ENCODE results near the gene CDH13. TPM values are rescaled to one million over a fixed set of nuclear protein-coding genes. Genes with fewer than 3 reads are reported as not detected.

Gene CDH13
- total RNA-seq, 3 donors from 2014 or later, result not detected

DNA sequence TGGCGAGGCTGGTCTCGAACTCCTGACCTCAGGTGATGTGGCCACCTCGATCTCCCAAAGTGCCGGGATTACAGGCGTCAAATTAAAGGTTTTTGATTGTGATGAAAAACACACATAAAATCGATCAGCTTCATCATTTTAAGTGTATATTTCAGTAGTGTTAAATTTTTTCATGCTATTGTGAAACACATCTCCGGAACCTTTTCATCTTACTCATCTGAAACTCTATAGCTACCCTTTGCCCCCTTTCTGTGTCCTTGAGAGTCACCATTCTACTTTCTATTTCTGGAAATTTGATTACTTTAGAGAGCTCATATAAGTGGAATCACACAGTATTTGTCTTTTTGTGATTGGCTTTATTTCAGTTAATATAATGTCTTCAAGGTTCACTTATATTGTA lies 702.7 kb downstream of the CDH13 start:
- no peak for ATAC-seq
- DNase-seq, result no peak
- no peaks in the 10 kb centered on the region for H3K36me3 Mint-ChIP-seq (ENCODE audit: insufficient read depth)
- H3K9me3 Mint-ChIP-seq, result no peaks in the 10 kb centered on the region
- no peak overlapping the region for H3K4me3 Mint-ChIP-seq
- no peaks in the 10 kb centered on the region for H3K4me1 Mint-ChIP-seq (ENCODE audit: low read depth)
- H3K27me3 Mint-ChIP-seq (ENCODE audit: low read depth), result no peaks in the 10 kb centered on the region

DNA sequence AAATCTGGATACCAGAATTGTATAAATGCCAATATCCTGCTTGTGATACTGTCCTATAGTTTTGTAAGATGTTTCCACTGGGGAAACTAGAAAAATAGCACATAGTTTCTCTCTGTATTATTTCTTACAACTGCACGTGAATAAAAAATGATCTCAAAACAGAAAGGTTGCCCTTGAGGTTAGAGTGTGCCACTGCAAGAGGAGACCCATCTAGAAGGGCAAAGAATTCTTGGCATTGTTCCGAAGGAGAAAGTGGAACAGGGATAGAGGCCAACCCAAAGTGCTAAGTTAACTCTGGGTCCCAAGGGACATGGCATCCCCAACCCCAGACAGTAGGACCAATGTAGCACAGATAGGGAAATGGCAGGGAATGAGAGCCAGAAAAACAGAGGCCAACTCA lies 703.5 kb downstream of the CDH13 start:
- H3K27me3 Mint-ChIP-seq (ENCODE audit: low read depth), result no peaks in the 10 kb centered on the region
- no peaks in the 10 kb centered on the region for H3K4me1 Mint-ChIP-seq (ENCODE audit: low read depth)
- no peak for ATAC-seq
- no peak for DNase-seq
- no peak overlapping the region for H3K4me3 Mint-ChIP-seq
- H3K9me3 Mint-ChIP-seq, result no peaks in the 10 kb centered on the region
- H3K36me3 Mint-ChIP-seq (ENCODE audit: insufficient read depth), result no peaks in the 10 kb centered on the region

DNA sequence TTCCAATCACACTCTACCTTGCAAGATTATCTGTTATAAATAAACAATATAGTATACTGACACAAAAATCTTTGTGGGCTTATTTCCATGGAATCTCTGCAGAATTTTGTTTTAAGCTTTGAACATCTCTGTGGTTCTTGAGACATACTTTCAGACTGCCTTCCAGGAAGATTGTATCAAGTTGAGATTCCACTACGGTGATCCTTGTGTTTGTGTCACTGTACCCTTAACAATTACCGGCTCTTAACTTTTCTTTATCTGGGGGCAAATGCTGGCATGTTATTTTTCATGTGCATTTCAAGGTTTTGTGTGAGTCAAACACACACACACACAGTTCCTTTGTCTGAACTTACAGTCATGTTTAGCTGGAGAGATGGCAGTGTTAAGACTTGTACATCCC lies 708.3 kb downstream of the CDH13 start:
- Mint-ChIP-seq H3K9me3 (no peaks in the 10 kb centered on the region), H3K36me3 (ENCODE audit: insufficient read depth) (no peaks in the 10 kb centered on the region), H3K4me3 (no peak overlapping the region), H3K27me3 (ENCODE audit: low read depth) (no peaks in the 10 kb centered on the region), H3K4me1 (ENCODE audit: low read depth) (no peaks in the 10 kb centered on the region)
- DNase-seq (no peak), ATAC-seq (no peak)

DNA sequence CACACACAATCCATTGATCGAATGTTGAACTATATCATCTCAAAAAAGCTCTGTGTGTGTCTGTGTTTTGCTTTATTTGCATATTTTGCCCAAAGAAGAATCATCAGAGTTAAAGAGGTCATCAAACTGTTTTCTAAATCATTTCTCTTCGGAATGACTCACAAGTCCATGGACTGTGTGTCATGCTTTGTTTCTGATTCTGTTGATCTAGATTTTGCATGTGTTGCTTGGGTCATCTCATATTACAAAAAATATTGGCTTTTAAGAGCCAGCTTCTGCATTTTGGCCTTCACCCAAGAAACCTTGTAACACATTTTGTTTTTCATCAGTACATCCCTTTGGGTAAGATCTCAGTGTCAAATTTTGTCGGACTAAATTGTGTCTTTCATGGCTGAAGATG lies 709.8 kb downstream of the CDH13 start:
- Mint-ChIP-seq H3K27me3 (ENCODE audit: low read depth) (no peaks in the 10 kb centered on the region), H3K4me1 (ENCODE audit: low read depth) (no peaks in the 10 kb centered on the region), H3K36me3 (ENCODE audit: insufficient read depth) (no peaks in the 10 kb centered on the region), H3K9me3 (no peaks in the 10 kb centered on the region), H3K4me3 (no peak overlapping the region)
- ATAC-seq (no peak), DNase-seq (no peak)

DNA sequence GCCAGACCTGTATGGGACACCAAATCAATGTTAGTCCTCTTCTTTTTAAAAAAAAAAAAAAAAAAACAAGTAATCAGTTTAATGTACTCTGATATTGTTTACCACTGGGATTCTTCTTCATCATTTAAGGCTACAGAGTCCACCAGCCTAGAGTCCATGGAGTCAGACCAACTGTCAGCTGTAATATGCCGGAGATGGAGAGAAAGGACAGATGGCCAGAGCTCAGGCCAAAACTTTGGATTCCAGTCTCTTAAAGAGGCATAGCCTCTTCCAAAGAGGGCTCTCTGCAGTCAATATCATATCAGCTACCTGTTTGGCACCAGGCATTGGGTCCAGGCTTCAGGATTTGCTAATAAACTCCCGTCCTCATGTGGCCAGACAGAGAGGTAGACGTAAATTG lies 711.4 kb downstream of the CDH13 start:
- Mint-ChIP-seq H3K4me3 (no peak overlapping the region), H3K36me3 (ENCODE audit: insufficient read depth) (no peaks in the 10 kb centered on the region), H3K4me1 (ENCODE audit: low read depth) (no peaks in the 10 kb centered on the region), H3K27me3 (ENCODE audit: low read depth) (no peaks in the 10 kb centered on the region), H3K9me3 (no peaks in the 10 kb centered on the region)
- no peak for DNase-seq
- ATAC-seq, result no peak

DNA sequence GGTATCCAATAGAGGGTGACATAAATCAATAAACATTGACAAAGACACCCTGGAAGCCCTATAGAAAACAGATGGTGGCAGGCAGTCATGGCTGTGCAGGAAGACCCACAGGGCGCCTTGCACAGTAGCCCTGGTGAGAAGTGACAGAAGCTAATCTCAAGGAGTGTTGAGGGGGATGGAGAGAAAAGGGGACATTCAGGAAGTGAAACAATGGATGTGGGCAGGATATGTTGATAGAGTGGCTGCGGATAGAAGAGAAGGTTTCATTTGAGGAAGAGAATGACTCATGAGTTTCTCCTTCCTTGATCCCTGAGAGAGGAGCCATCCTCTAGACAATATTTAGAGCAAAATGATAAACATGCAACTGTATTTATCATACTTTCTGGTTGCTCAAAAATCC lies 712.2 kb downstream of the CDH13 start:
- H3K4me3 Mint-ChIP-seq, result no peak overlapping the region
- DNase-seq, result no peak
- H3K4me1 Mint-ChIP-seq (ENCODE audit: low read depth), result no peaks in the 10 kb centered on the region
- no peaks in the 10 kb centered on the region for H3K27me3 Mint-ChIP-seq (ENCODE audit: low read depth)
- ATAC-seq, result no peak
- H3K9me3 Mint-ChIP-seq, result no peaks in the 10 kb centered on the region
- no peaks in the 10 kb centered on the region for H3K36me3 Mint-ChIP-seq (ENCODE audit: insufficient read depth)

DNA sequence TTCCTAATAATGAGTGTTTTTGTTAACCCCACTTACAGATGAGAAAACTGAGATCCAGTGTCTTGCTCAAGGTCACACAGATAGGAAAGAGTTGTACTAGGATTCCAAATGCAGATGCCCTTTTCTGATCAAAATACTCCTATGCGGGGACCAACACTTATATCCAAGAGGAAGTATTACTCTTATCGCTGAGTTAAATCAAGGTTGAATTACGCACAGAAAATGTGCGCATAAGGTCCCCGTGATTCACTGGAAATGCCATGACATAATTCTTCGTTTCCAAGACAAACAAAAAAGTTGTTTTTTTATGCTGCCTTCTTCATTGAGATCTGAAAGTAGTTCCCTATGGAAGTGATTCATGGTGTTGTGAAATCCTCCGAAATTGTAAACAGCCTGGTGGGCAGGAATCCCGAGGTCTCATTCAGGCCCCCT lies 717.2 kb downstream of the CDH13 start:
- ATAC-seq (no peak), DNase-seq (no peak)
- Mint-ChIP-seq H3K27me3 (ENCODE audit: low read depth) (no peaks in the 10 kb centered on the region), H3K4me3 (no peak overlapping the region), H3K4me1 (ENCODE audit: low read depth) (no peaks in the 10 kb centered on the region), H3K36me3 (ENCODE audit: insufficient read depth) (no peaks in the 10 kb centered on the region), H3K9me3 (no peaks in the 10 kb centered on the region)

DNA sequence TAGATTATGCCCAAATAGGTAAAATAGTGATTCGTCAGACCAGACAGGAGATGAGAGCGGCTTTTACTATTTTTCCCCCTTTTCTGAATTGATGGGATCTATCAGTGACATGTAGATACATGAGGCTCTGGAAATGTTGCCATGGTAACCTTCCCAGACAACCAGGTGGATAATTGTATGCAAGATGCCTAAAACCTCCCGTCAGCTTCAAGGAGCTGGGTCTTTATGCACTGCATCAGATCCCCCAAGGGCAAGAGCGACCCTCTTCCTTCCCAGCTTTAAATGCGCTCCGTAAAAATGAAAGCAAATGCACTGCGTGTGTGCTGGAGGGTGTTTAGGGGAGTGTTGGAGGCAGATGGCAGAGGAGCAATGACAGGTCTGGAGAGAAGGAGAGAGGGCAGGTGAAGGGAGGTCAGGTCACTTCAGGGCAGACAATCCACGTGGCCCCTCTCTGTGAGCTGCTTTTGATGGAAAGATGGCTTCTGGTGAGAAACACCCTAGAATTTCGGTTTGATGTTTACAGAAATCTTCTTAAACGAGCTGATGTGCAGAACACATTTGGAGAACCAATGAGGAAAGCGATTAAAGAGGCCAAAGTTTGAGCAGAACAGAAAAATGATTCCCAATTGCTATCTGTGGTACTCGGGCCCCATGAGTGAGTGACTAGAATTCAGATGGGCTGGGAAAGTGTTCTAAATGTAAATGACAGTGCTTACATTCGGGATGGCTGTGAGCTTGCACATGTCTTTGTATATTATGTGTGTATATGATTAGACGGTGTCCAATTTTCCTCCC lies 719.3 kb downstream of the CDH13 start:
- Mint-ChIP-seq H3K4me3 (no peak overlapping the region), H3K36me3 (ENCODE audit: insufficient read depth) (no peaks in the 10 kb centered on the region), H3K4me1 (ENCODE audit: low read depth) (no peaks in the 10 kb centered on the region), H3K27me3 (ENCODE audit: low read depth) (no peaks in the 10 kb centered on the region), H3K9me3 (no peaks in the 10 kb centered on the region)
- ATAC-seq (no peak), DNase-seq (no peak)

DNA sequence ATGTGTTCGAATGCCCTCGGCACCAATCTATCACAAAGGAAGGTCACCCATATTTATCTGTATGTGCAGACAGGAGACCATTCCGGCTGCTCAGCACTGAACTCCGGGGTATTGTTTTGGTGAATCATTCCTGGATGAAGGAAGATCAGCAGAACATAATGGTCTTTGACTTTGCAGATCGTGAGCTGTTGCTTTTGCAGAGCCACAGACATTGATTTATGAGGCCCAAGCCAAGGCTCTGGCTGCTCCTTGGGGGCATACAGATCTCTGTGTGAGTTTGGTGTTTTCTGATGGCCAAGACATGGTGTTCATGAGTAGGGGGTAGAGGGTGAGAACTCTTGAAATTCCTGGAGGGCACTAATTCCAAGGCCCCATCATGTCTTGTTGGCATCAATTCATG lies 722.2 kb downstream of the CDH13 start:
- Mint-ChIP-seq H3K36me3 (ENCODE audit: insufficient read depth) (no peaks in the 10 kb centered on the region), H3K27me3 (ENCODE audit: low read depth) (no peaks in the 10 kb centered on the region), H3K4me1 (ENCODE audit: low read depth) (no peaks in the 10 kb centered on the region), H3K9me3 (no peaks in the 10 kb centered on the region), H3K4me3 (no peak overlapping the region)
- no peak for DNase-seq
- no peak for ATAC-seq

DNA sequence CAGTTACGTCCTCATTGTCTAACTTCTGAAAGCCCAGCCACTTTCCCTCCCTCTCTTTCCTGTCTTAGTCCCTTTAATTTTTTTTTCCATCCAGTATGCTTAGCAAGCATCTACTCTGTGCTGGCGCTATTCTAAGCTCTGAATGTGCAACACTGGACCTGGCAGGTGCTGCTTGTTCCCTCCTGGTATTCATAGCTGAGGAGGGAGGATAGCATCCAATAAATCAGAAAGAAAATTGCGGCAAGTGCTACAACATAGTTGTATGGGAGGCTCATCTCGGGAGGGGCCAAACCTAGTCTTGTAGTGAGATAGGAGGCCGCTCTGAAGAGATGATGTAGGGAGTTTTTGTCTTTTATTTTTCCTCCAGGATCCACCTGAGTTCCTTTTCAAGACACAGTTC lies 723.7 kb downstream of the CDH13 start:
- DNase-seq, result no peak
- Mint-ChIP-seq H3K4me3 (no peak overlapping the region), H3K4me1 (ENCODE audit: low read depth) (no peaks in the 10 kb centered on the region), H3K36me3 (ENCODE audit: insufficient read depth) (no peaks in the 10 kb centered on the region), H3K27me3 (ENCODE audit: low read depth) (no peaks in the 10 kb centered on the region), H3K9me3 (no peaks in the 10 kb centered on the region)
- no peak for ATAC-seq

DNA sequence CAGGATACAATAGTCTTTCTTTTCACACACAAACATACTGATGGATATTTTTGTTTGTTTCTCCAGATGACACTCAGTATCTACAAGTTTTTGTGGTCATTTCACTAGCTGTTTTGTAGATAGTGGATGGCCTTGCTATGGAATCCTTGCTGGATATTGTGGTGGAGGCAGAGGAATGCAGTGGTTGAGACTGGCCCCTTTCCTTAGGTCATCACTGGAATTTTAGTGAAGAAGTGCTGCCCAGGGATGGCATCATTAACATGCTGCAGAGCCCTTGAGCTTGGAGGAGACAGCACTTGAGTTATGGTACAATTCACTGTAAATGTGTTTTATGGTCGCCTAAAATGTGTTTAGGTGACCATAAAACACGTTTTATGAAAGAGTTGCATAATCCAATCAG lies 725.1 kb downstream of the CDH13 start:
- no peaks in the 10 kb centered on the region for H3K4me1 Mint-ChIP-seq (ENCODE audit: low read depth)
- no peak for DNase-seq
- no peaks in the 10 kb centered on the region for H3K9me3 Mint-ChIP-seq
- no peak for ATAC-seq
- no peaks in the 10 kb centered on the region for H3K36me3 Mint-ChIP-seq (ENCODE audit: insufficient read depth)
- H3K27me3 Mint-ChIP-seq (ENCODE audit: low read depth), result no peaks in the 10 kb centered on the region
- H3K4me3 Mint-ChIP-seq, result no peak overlapping the region

DNA sequence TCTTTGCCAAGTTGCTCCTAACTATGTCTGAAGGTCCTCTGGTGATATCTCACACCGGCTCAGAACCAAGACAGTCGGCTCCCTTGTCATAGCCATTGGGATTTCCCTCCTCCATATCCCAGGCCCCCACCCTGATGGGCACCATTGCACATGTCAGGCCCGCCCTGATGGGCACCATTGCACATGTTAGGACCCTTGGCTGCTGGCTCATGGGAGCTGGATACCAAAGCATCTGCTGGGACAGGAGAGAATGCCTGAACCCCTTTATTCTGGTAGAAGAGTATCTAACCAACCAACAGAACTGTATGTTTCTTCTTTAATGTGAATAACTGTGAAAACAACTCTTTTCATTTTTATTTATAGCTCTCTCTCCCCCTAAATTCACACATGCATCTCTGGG lies 726.5 kb downstream of the CDH13 start:
- ATAC-seq, result no peak
- H3K27me3 Mint-ChIP-seq (ENCODE audit: low read depth), result no peaks in the 10 kb centered on the region
- H3K4me3 Mint-ChIP-seq, result no peak overlapping the region
- no peaks in the 10 kb centered on the region for H3K9me3 Mint-ChIP-seq
- no peaks in the 10 kb centered on the region for H3K4me1 Mint-ChIP-seq (ENCODE audit: low read depth)
- no peak for DNase-seq
- no peaks in the 10 kb centered on the region for H3K36me3 Mint-ChIP-seq (ENCODE audit: insufficient read depth)

DNA sequence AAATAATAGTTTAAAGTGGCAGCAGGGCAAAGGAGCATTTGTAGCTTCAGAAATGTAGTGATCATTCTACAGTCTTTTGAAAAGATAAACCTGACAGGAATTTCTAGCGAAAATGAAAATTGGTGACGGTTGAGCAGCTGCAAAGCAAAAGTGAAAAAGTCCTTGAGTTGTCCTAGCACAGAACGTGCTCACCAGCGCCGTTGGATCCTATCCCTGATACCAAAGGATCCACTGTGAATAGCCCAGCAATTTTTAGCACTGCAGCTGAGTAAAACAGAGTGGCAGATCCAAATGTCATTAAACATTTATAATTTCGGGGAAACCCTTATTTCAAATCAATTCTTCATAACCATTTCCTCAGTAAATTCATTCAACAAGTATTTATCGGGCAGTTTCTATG lies 727.2 kb downstream of the CDH13 start:
- Mint-ChIP-seq H3K9me3 (no peaks in the 10 kb centered on the region), H3K4me1 (ENCODE audit: low read depth) (no peaks in the 10 kb centered on the region), H3K4me3 (no peak overlapping the region), H3K27me3 (ENCODE audit: low read depth) (no peaks in the 10 kb centered on the region), H3K36me3 (ENCODE audit: insufficient read depth) (no peaks in the 10 kb centered on the region)
- DNase-seq (no peak), ATAC-seq (no peak)

DNA sequence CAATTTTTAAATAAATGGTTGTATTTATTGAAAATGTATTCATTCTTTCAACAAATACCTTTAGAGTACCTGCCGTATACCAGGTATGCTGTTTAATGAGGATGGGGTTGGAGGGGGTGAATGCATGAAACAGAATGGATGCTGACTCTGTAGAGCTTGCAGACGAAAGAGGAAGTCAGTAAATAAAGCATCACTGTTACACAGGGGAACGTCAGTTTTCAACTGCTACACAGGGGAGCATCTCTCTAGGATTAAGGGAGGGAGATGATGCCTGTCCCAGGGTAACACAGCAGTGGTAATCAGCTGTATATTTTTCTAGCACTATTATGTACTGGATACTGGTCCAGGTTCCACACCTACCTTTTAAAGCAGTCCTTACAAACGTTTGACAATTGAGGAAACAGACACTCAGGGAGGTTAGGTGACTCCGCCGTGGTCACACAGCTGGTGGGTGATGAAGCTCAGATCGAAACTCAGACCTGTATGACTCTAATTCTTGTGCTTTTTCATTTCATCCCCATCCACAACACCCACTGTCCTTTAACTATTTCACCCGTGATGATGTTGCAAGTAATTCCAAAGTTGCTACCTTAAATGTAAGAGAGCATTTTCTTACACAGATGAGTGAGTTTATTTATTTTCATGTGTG lies 728.9 kb downstream of the CDH13 start:
- Mint-ChIP-seq H3K9me3 (no peaks in the 10 kb centered on the region), H3K4me1 (ENCODE audit: low read depth) (no peaks in the 10 kb centered on the region), H3K27me3 (ENCODE audit: low read depth) (no peaks in the 10 kb centered on the region), H3K36me3 (ENCODE audit: insufficient read depth) (no peaks in the 10 kb centered on the region), H3K4me3 (no peak overlapping the region)
- no peak for DNase-seq
- peak in 1 of 2 donors; percentile 27 for ATAC-seq

DNA sequence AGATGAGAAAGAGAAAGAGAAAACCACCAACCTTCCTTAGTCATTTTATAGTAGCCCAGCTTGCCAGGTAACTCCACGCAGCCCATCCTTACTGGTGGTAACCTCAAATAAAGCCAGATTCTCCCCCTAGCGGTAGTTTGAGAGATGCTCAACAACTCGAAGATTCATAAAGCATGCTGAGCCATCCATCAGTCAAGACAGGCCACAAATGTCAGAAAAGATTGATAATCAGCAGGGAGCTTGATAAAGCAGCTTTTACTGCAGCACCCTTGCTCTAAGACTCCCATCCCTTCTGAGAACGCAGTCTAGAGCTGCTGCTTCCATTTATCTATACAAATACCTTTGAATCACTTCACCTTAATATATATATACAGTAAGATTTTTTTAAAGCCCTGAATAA lies 729.5 kb downstream of the CDH13 start:
- Mint-ChIP-seq H3K4me3 (no peak overlapping the region), H3K4me1 (ENCODE audit: low read depth) (no peaks in the 10 kb centered on the region), H3K36me3 (ENCODE audit: insufficient read depth) (no peaks in the 10 kb centered on the region), H3K27me3 (ENCODE audit: low read depth) (no peaks in the 10 kb centered on the region), H3K9me3 (no peaks in the 10 kb centered on the region)
- ATAC-seq (peak in 1 of 2 donors; percentile 34), DNase-seq (no peak)

Measured in activated T-cell treated with anti-CD3 and anti-CD28 coated beads, Interleukin-2, amount 50 U/mL, for 4 hours (primary cell).